COLO668 (cell line): ENCODE results near the gene ADGRG3.
A peak's percentile ranks its signal among the peaks of the same experiment; 100 is the strongest.

ENCODE experiments used
- DNase-seq: peaks from one replicate; lab custom pipeline; 2025; ENCODE audit not compliant: unreplicated experiment; lab: John Stamatoyannopoulos, UW

ADGRG3 gene

GRCh38 chr16:57630931-57631845 is 36.9 kb upstream of the ADGRG3 start:
- DNase-seq, result no peak

- no peak for DNase-seq
Observed at GRCh38 chr16:57632568-57632967, 35.5 kb upstream of the ADGRG3 start.

- DNase-seq, result no peak
Observed at GRCh38 chr16:57633383-57634064, 34.6 kb upstream of the ADGRG3 start.

GRCh38 chr16:57634171-57634570 is 33.9 kb upstream of the ADGRG3 start:
- no peak for DNase-seq

GRCh38 chr16:57635266-57636097 is 32.6 kb upstream of the ADGRG3 start:
- DNase-seq, result peak; percentile 19

- DNase-seq, result no peak
Observed at GRCh38 chr16:57636184-57636583, 31.9 kb upstream of the ADGRG3 start.

- DNase-seq, result no peak
Observed at GRCh38 chr16:57637020-57637419, 31.1 kb upstream of the ADGRG3 start.

GRCh38 chr16:57637424-57637823 is 30.7 kb upstream of the ADGRG3 start:
- DNase-seq, result no peak

- no peak for DNase-seq
Observed at GRCh38 chr16:57637965-57638364, 30.1 kb upstream of the ADGRG3 start.

GRCh38 chr16:57638381-57638780 is 29.7 kb upstream of the ADGRG3 start:
- DNase-seq, result no peak

GRCh38 chr16:57639172-57639887 is 28.8 kb upstream of the ADGRG3 start:
- peak; percentile 73 for DNase-seq

- no peak for DNase-seq
Observed at GRCh38 chr16:57640185-57640584, 27.9 kb upstream of the ADGRG3 start.

GRCh38 chr16:57640612-57641011 is 27.5 kb upstream of the ADGRG3 start:
- DNase-seq, result no peak

- no peak for DNase-seq
Observed at GRCh38 chr16:57642160-57643135, 25.7 kb upstream of the ADGRG3 start.

GRCh38 chr16:57643147-57643874 is 24.8 kb upstream of the ADGRG3 start:
- no peak for DNase-seq

- DNase-seq, result no peak
Observed at GRCh38 chr16:57643910-57644309, 24.2 kb upstream of the ADGRG3 start.

- no peak for DNase-seq
Observed at GRCh38 chr16:57644383-57645014, 23.6 kb upstream of the ADGRG3 start.

- no peak for DNase-seq
Observed at GRCh38 chr16:57645169-57645568, 22.9 kb upstream of the ADGRG3 start.
